CD8-positive, alpha-beta memory T cell (primary cell): Measurements from ENCODE around the gene LYSMD1. TPM values are rescaled to one million over a fixed set of nuclear protein-coding genes. Genes with fewer than 3 reads are reported as not detected.
A peak's percentile ranks its signal among the peaks of the same experiment; 100 is the strongest.

Experiments used
- CTCF ChIA-PET: fragments of 350-600 bp; sonication (Branson Sonifier 250); formaldehyde crosslinking; loops from one replicate; lab custom pipeline; 2021; ENCODE audit warnings: antibody characterized with exemption; lab: Charles Lee
- POLR2A ChIA-PET: fragments of 350-600 bp; sonication (Branson Sonifier 250); formaldehyde crosslinking; loops from one replicate; lab custom pipeline; 2021; ENCODE audit warnings: antibody characterized with exemption; lab: Charles Lee
- DNase-seq, 5 donors: peaks; one replicate each; pipeline versions ENCODE4 v3.0.0 to v3.0.0-alpha.2; 2020 to 2022; ENCODE audit warnings: mixed read lengths in 1 of 5
- H3K27ac ChIP-seq: one replicate; pipeline ENCODE4 v1.7.0; 2013; ENCODE audit warnings: low read depth, mild to moderate bottlenecking, low read length, moderate library complexity
- H3K27me3 ChIP-seq: 2 replicates; pipeline ENCODE4 v1.7.0; 2013; ENCODE audit warnings: low read length, mild to moderate bottlenecking; ENCODE audit not compliant: insufficient read depth, poor library complexity, severe bottlenecking
- H3K36me3 ChIP-seq: 2 replicates; pipeline ENCODE4 v1.7.0; 2013; ENCODE audit warnings: mild to moderate bottlenecking, low read length, moderate library complexity; ENCODE audit not compliant: insufficient read depth
- H3K4me1 ChIP-seq: 2 replicates; pipeline ENCODE4 v1.7.0; 2013; ENCODE audit warnings: mild to moderate bottlenecking, low read length, moderate library complexity; ENCODE audit not compliant: insufficient read depth
- H3K4me3 ChIP-seq: 2 replicates; pipeline ENCODE4 v1.7.0; 2013; ENCODE audit warnings: mild to moderate bottlenecking, low read length
- H3K9me3 ChIP-seq: 2 replicates; pipeline ENCODE4 v1.7.0; 2013; ENCODE audit warnings: mild to moderate bottlenecking, low read length
- H3K27ac Mint-ChIP-seq, 8 donors: one replicate each; pipeline ENCODE4 v1.8.0; 2020 to 2021; ENCODE audit warnings: mixed read lengths in 8 of 8, mild to moderate bottlenecking in 6 of 8, inconsistent platforms in 3 of 8, moderate library complexity in 3 of 8
- H3K27me3 Mint-ChIP-seq, 2 donors: one replicate each; pipeline ENCODE4 v1.8.0; 2020 to 2021; ENCODE audit warnings: mixed read lengths in 2 of 2, mild to moderate bottlenecking in 1 of 2, moderate library complexity in 1 of 2
- H3K36me3 Mint-ChIP-seq, 3 donors: one replicate each; pipeline ENCODE4 v1.8.0; 2020 to 2021; ENCODE audit warnings: mixed read lengths in 3 of 3, inconsistent platforms in 1 of 3, mild to moderate bottlenecking in 1 of 3
- H3K4me1 Mint-ChIP-seq, 3 donors: one replicate each; pipeline ENCODE4 v1.8.0; 2020 to 2021; ENCODE audit warnings: mixed read lengths in 3 of 3, inconsistent platforms in 1 of 3, mild to moderate bottlenecking in 1 of 3
- H3K4me3 Mint-ChIP-seq, 7 donors: one replicate each; pipeline ENCODE4 v1.8.0; 2020 to 2021; ENCODE audit warnings: mixed read lengths in 7 of 7, mild to moderate bottlenecking in 6 of 7, moderate library complexity in 4 of 7, inconsistent platforms in 2 of 7
- H3K9me3 Mint-ChIP-seq, 5 donors: one replicate each; pipeline ENCODE4 v1.8.0; 2020 to 2022; ENCODE audit warnings: mixed read lengths in 5 of 5, mild to moderate bottlenecking in 3 of 5, moderate library complexity in 2 of 5, inconsistent platforms in 1 of 5
- polyA plus RNA-seq: library from polyadenylated mRNA; unstranded; fragments of 300-500 nt; fragmentation: Illumina TruSeq; gene quantifications from one replicate; pipeline ENCODE4 v1.2.3, GENCODE V29; 2021
- total RNA-seq, 2 experiments: library from RNA; stranded (reverse); gene quantifications; one replicate each; pipeline ENCODE4 v1.2.3, GENCODE V29; 2021

Gene LYSMD1
- total and polyA plus RNA-seq, 3 experiments from 2014 or later = 0.54 to 5.5 (median 4.6) TPM

- peak in 1 of 5 donors; percentile 17 for DNase-seq
- Histone ChIP-seq H3K4me1 (peaks cover 18% of the 10 kb centered on the region), H3K27ac (no peak overlapping the region), H3K9me3 (no peaks in the 10 kb centered on the region), H3K36me3 (no peaks in the 10 kb centered on the region), H3K27me3 (no peaks in the 10 kb centered on the region), H3K4me3 (peak overlapping the region; percentile 92)
- peak overlapping the region in 3 of 8 donors; percentile 37 to 81 (median 60) for H3K27ac Mint-ChIP-seq
- CTCF ChIA-PET = interaction anchor here (1.0 to 1.8 kb wide), 2 partner anchors 46 to 74 kb away, joined by 3 to 4 read pairs; partner anchors contain the start of gene GABPB2
- no peaks in the 10 kb centered on the region for H3K9me3 Mint-ChIP-seq
- H3K27me3 Mint-ChIP-seq = no peaks in the 10 kb centered on the region
- POLR2A ChIA-PET = no interaction called here
- H3K4me3 Mint-ChIP-seq = peak overlapping the region; percentile 85 to 97 (median 96)
- H3K36me3 Mint-ChIP-seq = peaks cover 0 to 3% (median 0%) of the 10 kb centered on the region in 3 donors
- peaks cover 10 to 24% (median 18%) of the 10 kb centered on the region in 3 donors for H3K4me1 Mint-ChIP-seq
Observed at GRCh38 chr1:151145304-151146071, 20.2 kb downstream of the LYSMD1 start.

- H3K9me3 ChIP-seq = no peaks in the 10 kb centered on the region
- H3K9me3 Mint-ChIP-seq = no peaks in the 10 kb centered on the region
- peak overlapping the region; percentile 7 to 79 (median 41) for H3K4me3 Mint-ChIP-seq
- peaks cover 10 to 24% (median 18%) of the 10 kb centered on the region in 3 donors for H3K4me1 Mint-ChIP-seq
- H3K4me1 ChIP-seq = peaks cover 18% of the 10 kb centered on the region
- ChIA-PET POLR2A (no interaction called here), CTCF (interaction anchor here (1.0 to 2.1 kb wide), 3 partner anchors 11 to 73 kb away, joined by 3 to 8 read pairs (median 4); partner anchors contain the start of gene GABPB2)
- H3K27ac Mint-ChIP-seq = peak overlapping the region in 2 of 8 donors; percentile 24 to 43
- no peak overlapping the region for H3K4me3 ChIP-seq
- H3K36me3 Mint-ChIP-seq = peaks cover 0 to 3% (median 0%) of the 10 kb centered on the region in 3 donors
- no peak overlapping the region for H3K27ac ChIP-seq
- no peaks in the 10 kb centered on the region for H3K36me3 ChIP-seq
- H3K27me3 ChIP-seq = no peaks in the 10 kb centered on the region
- DNase-seq = no peak
- H3K27me3 Mint-ChIP-seq = no peaks in the 10 kb centered on the region
Observed at GRCh38 chr1:151144474-151145303, 21.0 kb downstream of the LYSMD1 start.

- Histone ChIP-seq H3K4me1 (peaks cover 18% of the 10 kb centered on the region), H3K9me3 (no peaks in the 10 kb centered on the region), H3K27ac (no peak overlapping the region), H3K36me3 (no peaks in the 10 kb centered on the region), H3K4me3 (no peak overlapping the region), H3K27me3 (no peaks in the 10 kb centered on the region)
- DNase-seq = no peak
- H3K4me1 Mint-ChIP-seq = peaks cover 10 to 24% (median 18%) of the 10 kb centered on the region in 3 donors
- CTCF ChIA-PET = interaction anchor here (1.2 to 2.1 kb wide), 3 partner anchors 11 to 73 kb away, joined by 3 to 8 read pairs (median 4); partner anchors contain the start of gene GABPB2
- POLR2A ChIA-PET = no interaction called here
- H3K27ac Mint-ChIP-seq = peak overlapping the region in 1 of 8 donors; percentile 89
- no peaks in the 10 kb centered on the region for H3K9me3 Mint-ChIP-seq
- no peaks in the 10 kb centered on the region for H3K27me3 Mint-ChIP-seq
- H3K36me3 Mint-ChIP-seq = peaks cover 0 to 3% (median 0%) of the 10 kb centered on the region in 3 donors
- peak overlapping the region in 3 of 7 donors; percentile 15 to 79 (median 78) for H3K4me3 Mint-ChIP-seq
Observed at GRCh38 chr1:151143986-151144385, 21.7 kb downstream of the LYSMD1 start.

- Mint-ChIP-seq H3K36me3 (peaks cover 0 to 3% (median 0%) of the 10 kb centered on the region in 3 donors), H3K4me1 (peaks cover 10 to 24% (median 18%) of the 10 kb centered on the region in 3 donors), H3K4me3 (peak overlapping the region in 1 of 7 donors; percentile 44), H3K27me3 (no peaks in the 10 kb centered on the region), H3K9me3 (no peaks in the 10 kb centered on the region), H3K27ac (no peak overlapping the region)
- no peak overlapping the region for H3K27ac ChIP-seq
- POLR2A ChIA-PET = no interaction called here
- H3K9me3 ChIP-seq = no peaks in the 10 kb centered on the region
- CTCF ChIA-PET = interaction anchor here (1.2 to 2.4 kb wide), 3 partner anchors 12 to 43 kb away, joined by 3 to 9 read pairs (median 8); no protein-coding TSS in a partner anchor
- H3K4me1 ChIP-seq = peaks cover 18% of the 10 kb centered on the region
- H3K27me3 ChIP-seq = no peaks in the 10 kb centered on the region
- no peak overlapping the region for H3K4me3 ChIP-seq
- no peaks in the 10 kb centered on the region for H3K36me3 ChIP-seq
- DNase-seq = no peak
Observed at GRCh38 chr1:151143057-151143435, 22.7 kb downstream of the LYSMD1 start.

GRCh38 chr1:151142411-151143056 lies 23.2 kb downstream of the LYSMD1 start:
- Mint-ChIP-seq H3K36me3 (peaks cover 0 to 3% (median 0%) of the 10 kb centered on the region in 3 donors), H3K4me3 (no peak overlapping the region), H3K27ac (no peak overlapping the region), H3K27me3 (no peaks in the 10 kb centered on the region), H3K4me1 (peaks cover 10 to 23% (median 16%) of the 10 kb centered on the region in 3 donors), H3K9me3 (no peaks in the 10 kb centered on the region)
- Histone ChIP-seq H3K4me1 (peaks cover 18% of the 10 kb centered on the region), H3K4me3 (no peak overlapping the region), H3K9me3 (no peaks in the 10 kb centered on the region), H3K27ac (no peak overlapping the region), H3K36me3 (no peaks in the 10 kb centered on the region), H3K27me3 (no peaks in the 10 kb centered on the region)
- no peak for DNase-seq
- ChIA-PET CTCF (interaction anchor here (2.0 to 2.4 kb wide), 2 partner anchors 13 to 42 kb away, joined by 5 to 9 read pairs; no protein-coding TSS in a partner anchor), POLR2A (interaction anchor here (0.6 kb wide), 1 partner anchor 14 kb away, joined by 3 read pairs; no protein-coding TSS in a partner anchor)

- Histone ChIP-seq H3K4me1 (no peaks in the 10 kb centered on the region), H3K27ac (no peak overlapping the region), H3K9me3 (no peaks in the 10 kb centered on the region), H3K4me3 (no peak overlapping the region), H3K36me3 (no peaks in the 10 kb centered on the region), H3K27me3 (no peaks in the 10 kb centered on the region)
- Mint-ChIP-seq H3K36me3 (peaks cover 0 to 2% (median 0%) of the 10 kb centered on the region in 3 donors), H3K9me3 (no peaks in the 10 kb centered on the region), H3K27ac (no peak overlapping the region), H3K27me3 (peaks cover 0 to 2% of the 10 kb centered on the region in 2 donors), H3K4me3 (no peak overlapping the region), H3K4me1 (no peaks in the 10 kb centered on the region)
- ChIA-PET CTCF (interaction anchor here (1.2 kb wide), 1 partner anchor 56 kb away, joined by 3 read pairs; no protein-coding TSS in a partner anchor), POLR2A (no interaction called here)
- no peak for DNase-seq
Observed at GRCh38 chr1:151137789-151138188, 27.9 kb downstream of the LYSMD1 start.
